Testis (tissue), 5 donors: ENCODE data around the gene MASP2. TPM values are rescaled to one million over a fixed set of nuclear protein-coding genes. Genes with fewer than 3 reads are reported as not detected.
"Not testable (repeated sequence)": the region's sequence is repeated elsewhere in the genome, so short reads cannot be mapped to it uniquely, and the experiment has no call there.

ENCODE experiments used
- DNase-seq: peaks from one replicate; pipeline ENCODE4 v3.0.0-alpha.2; 2019
- H3K27ac ChIP-seq, 2 donors: fragments of 200-600 bp; sonication (generic); one replicate each; pipeline ENCODE4 v1.5.1; 2019
- H3K27me3 ChIP-seq: fragments of 200-600 bp; sonication (generic); one replicate; pipeline ENCODE4 v1.5.1; 2019
- H3K36me3 ChIP-seq: fragments of 200-600 bp; sonication (generic); one replicate; pipeline ENCODE4 v1.5.1; 2017; ENCODE audit warnings: low read depth; ENCODE audit errors: missing control alignments
- H3K4me1 ChIP-seq: fragments of 200-600 bp; sonication (generic); one replicate; pipeline ENCODE4 v1.5.1; 2019
- H3K4me3 ChIP-seq, 2 donors: fragments of 200-600 bp; sonication (generic); one replicate each; pipeline ENCODE4 v1.5.1; 2017 to 2019
- H3K9me3 ChIP-seq: fragments of 200-600 bp; sonication (generic); one replicate; pipeline ENCODE4 v1.5.1; 2017
- POLR2A ChIP-seq: fragments of 450-650 bp; IDR thresholded peaks from one replicate; pipeline ENCODE4 v1.6.1; 2017; ENCODE audit warnings: antibody characterized with exemption, mild to moderate bottlenecking, moderate library complexity
- WGBS, 2 donors: methylation state at CpG; one replicate each; pipeline ENCODE4 v1.1.5; 2018; 5-methylcytosine and 5-hydroxymethylcytosine counted together
- intact Hi-C: fragments of 100-400 bp; cut with DNase I; formaldehyde crosslinking; loops from one replicate; pipeline ENCODE4 v1.15.1; 2023; ENCODE audit warnings: low total_unique reads
- long read RNA-seq, 2 donors: transcript quantifications; one replicate each; lab custom pipeline, GENCODE V29; 2026
- polyA plus RNA-seq: library from polyadenylated mRNA; stranded (reverse); fragments of 350-450 nt; fragmentation: Illumina TruSeq; extraction: RNeasy Lipid Tissue Mini Kit (QIAGEN cat#74804); gene quantifications from one replicate; pipeline ENCODE4 v1.2.3, GENCODE V29; 2014; ENCODE audit warnings: low read depth, low replicate concordance; ENCODE audit not compliant: insufficient read depth
- total RNA-seq, 2 donors: library from RNA; depleted of rRNA; stranded (reverse); fragments of >200 nt; gene quantifications; one replicate each; pipeline ENCODE4 v1.2.3, GENCODE V29; 2016
- TF ChIP-seq, protein P1 (sequence below), 3 experiments: fragments of 450-650 bp in 2 of 3; fragments of 200-600 bp in 1 of 3; sonication (generic) in 1 of 3; IDR thresholded peaks; one replicate each; pipeline ENCODE4 v1.5.1; 2016 to 2019; ENCODE audit warnings: antibody characterized with exemption in 3 of 3, mild to moderate bottlenecking in 2 of 3, moderate library complexity in 1 of 3

MASP2 gene
- total RNA-seq (under 1 TPM; 0.31 TPM), polyA plus RNA-seq (not detected)
- long read RNA-seq, donor 1: 0 reads
- long read RNA-seq, donor 2: 0 reads

DNA sequence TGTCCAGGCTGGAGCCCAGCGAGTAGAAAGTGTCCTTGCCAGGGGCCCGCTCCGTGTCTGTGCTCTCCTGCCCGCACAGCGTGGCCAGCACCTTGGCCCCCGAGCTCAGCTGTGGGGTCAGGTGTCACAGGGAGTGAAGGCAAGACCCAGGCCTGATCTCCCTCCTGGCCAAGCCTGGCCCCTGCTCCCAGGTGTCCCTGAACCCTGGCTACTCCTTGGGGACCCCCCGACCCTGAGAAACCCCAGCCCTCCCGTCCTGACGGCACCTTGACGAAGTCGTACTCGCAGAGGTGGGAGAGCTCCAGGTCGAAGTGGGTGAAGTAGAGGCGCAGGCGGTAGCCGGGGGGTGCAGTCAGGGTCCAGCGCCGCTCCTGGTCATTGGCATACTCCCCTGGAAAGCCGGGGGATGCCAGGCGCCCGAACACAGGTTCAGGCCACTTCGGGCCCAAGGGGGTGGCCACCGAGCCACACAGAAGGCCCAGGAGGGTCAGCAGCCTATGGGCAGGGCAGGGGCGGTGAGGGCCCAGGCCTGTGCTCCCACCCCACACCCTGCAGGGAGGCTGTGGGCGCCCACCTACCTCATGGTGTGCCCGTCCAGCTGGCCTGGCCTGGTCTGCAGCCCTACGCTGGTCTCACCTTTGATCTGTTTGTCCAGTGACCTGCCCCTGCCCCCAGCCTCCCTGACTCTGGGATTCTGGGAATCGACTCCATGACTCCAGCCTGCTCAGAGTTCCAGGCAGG lies at the start of gene MASP2:
Gene MASP2 (minus strand): TSS at position 615 of the 741 bp plus-strand sequence. CDS start 32 bp downstream, at position 583.
- no peak within 1 kb of the TSS for H3K4me3 ChIP-seq
- 93 to 96% methylated on average over 19 to 28 of the region's 28 CpGs for WGBS, 2 donors
- TF ChIP-seq, protein P1, sequence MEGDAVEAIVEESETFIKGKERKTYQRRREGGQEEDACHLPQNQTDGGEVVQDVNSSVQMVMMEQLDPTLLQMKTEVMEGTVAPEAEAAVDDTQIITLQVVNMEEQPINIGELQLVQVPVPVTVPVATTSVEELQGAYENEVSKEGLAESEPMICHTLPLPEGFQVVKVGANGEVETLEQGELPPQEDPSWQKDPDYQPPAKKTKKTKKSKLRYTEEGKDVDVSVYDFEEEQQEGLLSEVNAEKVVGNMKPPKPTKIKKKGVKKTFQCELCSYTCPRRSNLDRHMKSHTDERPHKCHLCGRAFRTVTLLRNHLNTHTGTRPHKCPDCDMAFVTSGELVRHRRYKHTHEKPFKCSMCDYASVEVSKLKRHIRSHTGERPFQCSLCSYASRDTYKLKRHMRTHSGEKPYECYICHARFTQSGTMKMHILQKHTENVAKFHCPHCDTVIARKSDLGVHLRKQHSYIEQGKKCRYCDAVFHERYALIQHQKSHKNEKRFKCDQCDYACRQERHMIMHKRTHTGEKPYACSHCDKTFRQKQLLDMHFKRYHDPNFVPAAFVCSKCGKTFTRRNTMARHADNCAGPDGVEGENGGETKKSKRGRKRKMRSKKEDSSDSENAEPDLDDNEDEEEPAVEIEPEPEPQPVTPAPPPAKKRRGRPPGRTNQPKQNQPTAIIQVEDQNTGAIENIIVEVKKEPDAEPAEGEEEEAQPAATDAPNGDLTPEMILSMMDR (IDR thresholded peaks at IDR 0.05): no peak
- no peak for TF ChIP-seq POLR2A
- H3K9me3 ChIP-seq: no peaks in the 10 kb centered on the region
- H3K36me3 ChIP-seq: no peaks in the 10 kb centered on the region
- no peak for DNase-seq
- no peaks in the 10 kb centered on the region for H3K27me3 ChIP-seq
- no peak within 1 kb of the TSS for H3K27ac ChIP-seq
- intact Hi-C loops: loop anchor here (10.0 kb wide), 1 partner anchor 598 kb away; no protein-coding TSS in a partner anchor
- no peaks in the 10 kb centered on the region for H3K4me1 ChIP-seq

DNA sequence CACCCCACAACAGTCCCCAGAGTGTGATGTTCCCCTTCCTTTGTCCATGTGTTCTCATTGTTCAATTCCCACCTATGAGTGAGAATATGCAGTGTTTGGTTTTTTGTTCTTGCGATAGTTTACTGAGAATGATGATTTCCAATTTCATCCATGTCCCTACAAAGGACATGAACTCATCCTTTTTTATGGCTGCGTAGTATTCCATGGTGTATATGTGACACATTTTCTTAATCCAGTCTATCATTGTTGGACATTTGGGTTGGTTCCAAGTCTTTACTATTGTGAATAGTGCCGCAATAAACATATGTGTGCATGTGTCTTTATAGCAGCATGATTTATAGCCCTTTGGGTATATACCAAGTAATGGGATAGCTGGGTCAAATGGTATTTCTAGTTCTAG lies 36.7 kb upstream of the MASP2 start:
- H3K27ac ChIP-seq, intact Hi-C loops: not testable (repeated sequence)

DNA sequence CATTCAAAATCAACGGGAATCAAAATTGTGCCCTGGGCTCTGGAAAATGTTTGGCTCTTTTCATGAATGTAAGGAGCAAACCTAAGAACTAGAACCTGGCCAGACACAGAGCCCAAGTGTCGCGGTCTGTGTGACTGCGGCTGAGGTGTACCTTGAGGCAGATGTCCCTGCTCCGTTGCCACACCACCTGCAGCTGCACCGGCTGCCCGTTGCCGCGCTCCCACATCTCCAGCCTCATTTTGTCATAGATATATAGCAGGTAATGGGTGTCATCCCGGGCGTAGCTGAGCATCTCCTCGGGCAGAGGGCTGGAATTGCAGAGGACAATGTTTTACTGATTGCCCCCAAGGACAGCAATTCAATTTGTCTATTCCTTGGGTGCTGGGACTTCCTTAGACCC lies 33.9 kb upstream of the MASP2 start:
- no peaks in the 10 kb centered on the region for H3K9me3 ChIP-seq
- H3K27me3 ChIP-seq: no peaks in the 10 kb centered on the region
- no peaks in the 10 kb centered on the region for H3K4me1 ChIP-seq
- WGBS, 2 donors: 84 to 94% methylated on average over 12 of the region's 12 CpGs
- no peak overlapping the region for H3K27ac ChIP-seq
- no peak for TF ChIP-seq POLR2A
- TF ChIP-seq, protein P1 (IDR thresholded peaks at IDR 0.05): no peak
- intact Hi-C loops: no loop called here
- no peaks in the 10 kb centered on the region for H3K36me3 ChIP-seq
- no peak for DNase-seq
- H3K4me3 ChIP-seq: no peak overlapping the region

More for the DNA sequence above, 36.7 kb upstream of the MASP2 start:
- H3K4me1 ChIP-seq, H3K4me3 ChIP-seq, H3K27me3 ChIP-seq, H3K9me3 ChIP-seq, DNase-seq, H3K36me3 ChIP-seq: not testable (repeated sequence)
- WGBS, 2 donors: 93 to 97% methylated on average over 3 of the region's 3 CpGs

DNA sequence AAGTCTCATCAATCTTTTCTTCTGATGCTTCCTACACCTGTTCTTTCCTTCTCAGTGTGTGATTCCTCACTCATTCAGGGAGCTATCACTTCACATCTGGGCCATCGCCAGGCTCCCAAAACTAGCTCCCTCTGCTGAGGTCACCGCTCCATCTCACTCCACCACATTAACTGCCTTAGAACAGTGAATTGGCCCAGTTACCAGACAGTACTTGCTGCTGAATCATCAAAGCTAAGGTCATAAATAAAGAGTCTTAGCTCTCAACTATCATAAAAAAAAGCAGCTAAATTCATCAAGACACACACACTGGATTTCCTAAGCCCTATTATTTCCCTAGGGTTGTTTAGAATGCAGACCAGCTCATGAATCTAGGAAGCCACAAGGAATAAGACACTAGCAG lies 31.6 kb upstream of the MASP2 start:
- Histone ChIP-seq H3K27me3 (no peaks in the 10 kb centered on the region), H3K4me3 (no peak overlapping the region), H3K36me3 (no peaks in the 10 kb centered on the region), H3K9me3 (no peaks in the 10 kb centered on the region), H3K4me1 (no peaks in the 10 kb centered on the region), H3K27ac (no peak overlapping the region)
- TF ChIP-seq, protein P1 (IDR thresholded peaks at IDR 0.05): no peak
- TF ChIP-seq POLR2A: no peak
- intact Hi-C loops: no loop called here
- DNase-seq: no peak
- 96 to 100% methylated on average over 2 of the region's 2 CpGs for WGBS, 2 donors

DNA sequence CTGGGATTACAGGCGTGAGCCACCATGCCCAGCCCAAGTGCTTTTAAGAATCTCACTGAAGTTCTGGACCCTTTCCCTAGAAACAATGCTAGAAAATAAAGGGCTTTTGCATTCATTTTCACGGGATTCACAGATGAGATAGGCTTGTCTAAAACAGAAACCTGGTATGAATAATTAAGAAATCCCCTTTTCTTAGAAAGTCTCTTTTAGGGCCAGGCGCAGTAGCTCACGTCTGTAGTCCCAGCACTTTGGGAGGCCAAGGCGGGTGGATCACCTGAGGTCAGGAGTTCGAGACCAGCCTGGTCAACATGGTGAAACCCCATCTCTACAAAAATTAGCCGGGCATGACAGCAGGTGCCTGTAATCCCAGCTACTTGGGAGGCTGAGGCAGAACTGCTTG lies 26.4 kb upstream of the MASP2 start:
- H3K27me3 ChIP-seq, H3K27ac ChIP-seq, intact Hi-C loops, H3K9me3 ChIP-seq, DNase-seq, H3K36me3 ChIP-seq, H3K4me3 ChIP-seq, H3K4me1 ChIP-seq: not testable (repeated sequence)
- 94 to 97% methylated on average over 7 of the region's 7 CpGs for WGBS, 2 donors
